Heart left ventricle (tissue), 16 donors: ENCODE measurements around the gene ANKRD24. TPM values are rescaled to one million over a fixed set of nuclear protein-coding genes. Genes with fewer than 3 reads are reported as not detected.
"Not testable (repeated sequence)": the region's sequence is repeated elsewhere in the genome, so short reads cannot be mapped to it uniquely, and the experiment has no call there.

Source experiments
- ATAC-seq, 4 donors: fragments of 200-7000 bp; cut with Tn5 transposase; one replicate each; pipeline ENCODE4 v1.9.1; 2020 to 2022; ENCODE audit warnings: moderate library complexity in 4 of 4, mild to moderate bottlenecking in 3 of 4, moderate number of reproducible peaks in 1 of 4
- DNase-seq, 5 donors: peaks; one replicate each; pipeline ENCODE4 v3.0.0-alpha.2; 2020
- H3K27ac ChIP-seq, 12 donors: fragments of 200-600 bp; sonication (generic) in 4 of 12; one replicate each; pipeline versions ENCODE4 v1.5.0 to v1.8.0; 2016 to 2022; ENCODE audit warnings: mild to moderate bottlenecking in 2 of 12
- H3K27me3 ChIP-seq, 9 donors: fragments of 200-600 bp; sonication (generic) in 2 of 9; one replicate each; pipeline versions ENCODE4 v1.5.1 to v1.8.0; 2016 to 2022; ENCODE audit warnings: mild to moderate bottlenecking in 3 of 9
- H3K36me3 ChIP-seq, 9 donors: fragments of 200-600 bp; sonication (generic) in 2 of 9; one replicate each; pipeline versions ENCODE4 v1.5.0 to v1.8.0; 2018 to 2022; ENCODE audit warnings: mild to moderate bottlenecking in 2 of 9
- H3K4me1 ChIP-seq, 12 donors: fragments of 200-600 bp; sonication (generic) in 4 of 12; one replicate each; pipeline versions ENCODE4 v1.5.0 to v1.8.0; 2016 to 2022; ENCODE audit warnings: mild to moderate bottlenecking in 3 of 12
- H3K4me3 ChIP-seq, 12 donors: fragments of 200-600 bp; sonication (generic) in 4 of 12; one replicate each; pipeline versions ENCODE4 v1.5.0 to v1.8.0; 2017 to 2022; ENCODE audit warnings: mild to moderate bottlenecking in 9 of 12, moderate library complexity in 4 of 12
- H3K9me3 ChIP-seq, 12 donors: fragments of 200-600 bp; sonication (generic) in 4 of 12; one replicate each; pipeline versions ENCODE4 v1.5.0 to v1.8.0; 2016 to 2022; ENCODE audit warnings: mild to moderate bottlenecking in 1 of 12
- POLR2A ChIP-seq, 2 donors: fragments of 450-650 bp; IDR thresholded peaks; one replicate each; pipeline ENCODE4 v1.6.1; 2017; ENCODE audit warnings: antibody characterized with exemption in 2 of 2, mild to moderate bottlenecking in 2 of 2, moderate library complexity in 2 of 2
- WGBS, 4 donors: extraction: QIAGEN DNeasy Blood & Tissue Kit in 2 of 4; methylation state at CpG; one replicate each; pipeline versions ENCODE4 v1.1.5 to v1.1.7; 2013 to 2018; 5-methylcytosine and 5-hydroxymethylcytosine counted together
- intact Hi-C, 10 donors: fragments of 100-400 bp; cut with DNase I; formaldehyde crosslinking; loops; one replicate each; pipeline versions ENCODE4 v1.11.1 to v1.14.2; 2022
- polyA plus RNA-seq, 2 donors: library from polyadenylated mRNA; stranded (reverse); fragments of 200-250 nt; gene quantifications; one replicate each; pipeline ENCODE4 v1.2.3, GENCODE V29; 2013
- total RNA-seq, 9 donors: library from RNA; depleted of rRNA in 2 of 9; stranded (reverse); fragments of >200 nt in 2 of 9; fragmentation: NEBNext Ultra II Directional in 3 of 9; extraction: Animal tissue kit (Norgen Biotek cat#: 25700) in 3 of 9; gene quantifications; one replicate each; pipeline versions ENCODE4 v1.1.0 to v1.2.4, GENCODE V29; 2016 to 2023
- TF ChIP-seq, protein P1 (sequence below), 12 donors: fragments of 200-600 bp; sonication (generic) in 4 of 12; IDR thresholded peaks; one replicate each; pipeline versions ENCODE4 v1.5.0 to v1.8.0; 2018 to 2022; ENCODE audit warnings: antibody characterized with exemption in 12 of 12, mild to moderate bottlenecking in 5 of 12
- donor health status: ischemic (EF 13 %, LVEDD 7.1; RV severe dilation, severe dysfunction).
- donor health status: healthy with polysubstance abuse.
- donor health status: DM: no; HTN: yes; CAD: no.
- donor health status: DM: no; HTN: no; CAD: no.
- donor health status: ischemic (EF 25% LVEDD 6.9; RV normal size, moderate dysfunction).
- donor health status: ischemic (EF 25% LVEDD 5.7; RV mildly dilated, moderate dysfunction).
- donor health status: healthy.
- donor health status: DM: yes; HTN: yes; CAD: no.
- donor health status: ischemic (EF 35%, LVEDD 5.7; RV mildly dilated, moderate dysfunction).
- donor health status: nonischemic (EF 11% LVEDD 7.7; RV severe dilation, severe dysfunction).
- donor health status: DM: yes; HTN: yes; CAD: no.
- donor health status: PGD.
- donor health status: ischemic (EF 29% LVEDD 5.4; RV normal size, mild dysfunction).
- donor health status: nonischemic (EF 23%, LVEDD 6.1; RV moderate dilation, normal function).

The ANKRD24 gene
- total and polyA plus RNA-seq, 11 donors = 0.12 to 1.4 (median 0.38) TPM; not detected in 3

DNA sequence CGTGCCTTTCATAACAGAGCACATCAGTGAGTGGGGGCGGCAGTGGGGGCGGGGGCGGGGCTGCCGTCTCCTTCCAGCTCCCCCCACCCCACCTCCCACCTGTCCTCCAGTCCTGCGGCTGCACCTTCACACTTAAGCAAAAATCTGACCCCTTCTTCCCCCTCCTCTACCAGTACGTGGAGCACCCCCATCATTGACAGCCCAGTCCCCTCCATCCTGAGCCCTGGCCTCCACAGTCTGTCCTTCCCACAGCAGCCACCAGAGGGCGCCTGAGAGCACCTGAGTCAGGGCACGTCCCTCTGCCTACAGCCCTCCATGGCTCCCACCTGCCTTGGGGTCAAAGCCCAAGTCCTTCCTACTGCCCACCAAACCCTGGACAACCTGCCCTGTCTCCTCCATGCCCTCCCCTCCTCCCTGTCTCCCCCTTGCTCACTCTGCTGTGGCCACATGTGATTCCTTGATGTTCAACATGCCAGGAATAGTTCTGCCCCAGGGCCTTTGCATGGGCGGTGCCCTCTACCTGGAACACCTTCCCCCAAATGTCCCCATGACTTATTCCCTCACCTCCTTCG lies 50.9 kb downstream of the ANKRD24 start:
- DNase-seq = peak in 4 of 5 donors; percentile 31 to 76 (median 43)
- peaks cover 0 to 11% (median 0%) of the 10 kb centered on the region in 12 donors for H3K4me1 ChIP-seq
- peak in 2 of 4 donors; percentile 38 to 57 for ATAC-seq
- WGBS, 4 donors = 32 to 45% (median 37%) methylated on average over 11 of the region's 11 CpGs
- no peak overlapping the region for H3K4me3 ChIP-seq
- TF ChIP-seq POLR2A (IDR thresholded peaks at IDR 0.05) = no peak
- TF ChIP-seq, protein P1, sequence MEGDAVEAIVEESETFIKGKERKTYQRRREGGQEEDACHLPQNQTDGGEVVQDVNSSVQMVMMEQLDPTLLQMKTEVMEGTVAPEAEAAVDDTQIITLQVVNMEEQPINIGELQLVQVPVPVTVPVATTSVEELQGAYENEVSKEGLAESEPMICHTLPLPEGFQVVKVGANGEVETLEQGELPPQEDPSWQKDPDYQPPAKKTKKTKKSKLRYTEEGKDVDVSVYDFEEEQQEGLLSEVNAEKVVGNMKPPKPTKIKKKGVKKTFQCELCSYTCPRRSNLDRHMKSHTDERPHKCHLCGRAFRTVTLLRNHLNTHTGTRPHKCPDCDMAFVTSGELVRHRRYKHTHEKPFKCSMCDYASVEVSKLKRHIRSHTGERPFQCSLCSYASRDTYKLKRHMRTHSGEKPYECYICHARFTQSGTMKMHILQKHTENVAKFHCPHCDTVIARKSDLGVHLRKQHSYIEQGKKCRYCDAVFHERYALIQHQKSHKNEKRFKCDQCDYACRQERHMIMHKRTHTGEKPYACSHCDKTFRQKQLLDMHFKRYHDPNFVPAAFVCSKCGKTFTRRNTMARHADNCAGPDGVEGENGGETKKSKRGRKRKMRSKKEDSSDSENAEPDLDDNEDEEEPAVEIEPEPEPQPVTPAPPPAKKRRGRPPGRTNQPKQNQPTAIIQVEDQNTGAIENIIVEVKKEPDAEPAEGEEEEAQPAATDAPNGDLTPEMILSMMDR (IDR thresholded peaks at IDR 0.05) = peak; percentile 21 to 55 (median 39)
- H3K27ac ChIP-seq = no peak overlapping the region
- intact Hi-C loops = no loop called here
- peaks cover 5 to 61% (median 20%) of the 10 kb centered on the region in 9 donors for H3K27me3 ChIP-seq
- H3K36me3 ChIP-seq = no peaks in the 10 kb centered on the region
- H3K9me3 ChIP-seq = no peaks in the 10 kb centered on the region

DNA sequence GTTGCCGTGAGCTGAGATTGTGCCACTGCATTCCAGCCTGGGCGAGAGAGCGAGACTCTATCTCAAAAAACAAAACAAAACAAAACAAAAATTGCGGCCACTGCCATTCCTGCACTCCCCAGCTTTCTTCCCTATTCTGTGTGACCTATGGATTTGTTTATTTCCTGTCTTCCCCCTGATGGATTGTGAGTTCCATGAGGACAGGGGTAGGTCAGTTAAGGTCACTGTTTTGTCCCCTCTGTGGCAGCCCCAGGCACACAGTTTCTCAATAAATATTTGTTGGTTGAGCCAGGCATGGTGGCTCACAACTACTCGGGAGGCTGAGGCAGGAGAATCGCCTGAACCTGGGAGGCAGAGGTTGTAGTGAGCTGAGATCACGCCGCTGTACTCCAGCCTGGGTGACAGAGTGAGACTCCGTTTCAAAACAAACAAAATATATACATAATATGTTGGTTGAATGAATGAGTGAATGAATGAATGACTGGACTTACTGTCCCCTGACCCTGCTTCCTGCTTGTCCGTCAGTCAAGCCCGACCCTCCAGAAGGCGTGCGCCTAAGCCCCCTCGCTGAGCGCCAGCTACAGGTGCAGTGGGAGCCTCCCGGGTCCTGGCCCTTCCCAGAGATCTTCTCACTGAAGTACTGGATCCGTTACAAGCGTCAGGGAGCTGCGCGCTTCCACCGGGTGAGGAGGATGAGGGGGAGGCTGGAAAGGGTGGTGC lies 51.8 kb downstream of the ANKRD24 start:
- intact Hi-C loops = no loop called here
- Histone ChIP-seq H3K4me1 (peaks cover 0 to 4% (median 0%) of the 10 kb centered on the region in 12 donors), H3K27me3 (peaks cover 2 to 52% (median 14%) of the 10 kb centered on the region in 9 donors), H3K4me3 (no peak overlapping the region), H3K27ac (no peak overlapping the region), H3K36me3 (no peaks in the 10 kb centered on the region), H3K9me3 (no peaks in the 10 kb centered on the region)
- no peak for ATAC-seq
- TF ChIP-seq, protein P1 (IDR thresholded peaks at IDR 0.05) = no peak
- TF ChIP-seq POLR2A (IDR thresholded peaks at IDR 0.05) = no peak
- WGBS, 4 donors = 48 to 56% (median 51%) methylated on average over 20 to 21 of the region's 21 CpGs
- no peak for DNase-seq

DNA sequence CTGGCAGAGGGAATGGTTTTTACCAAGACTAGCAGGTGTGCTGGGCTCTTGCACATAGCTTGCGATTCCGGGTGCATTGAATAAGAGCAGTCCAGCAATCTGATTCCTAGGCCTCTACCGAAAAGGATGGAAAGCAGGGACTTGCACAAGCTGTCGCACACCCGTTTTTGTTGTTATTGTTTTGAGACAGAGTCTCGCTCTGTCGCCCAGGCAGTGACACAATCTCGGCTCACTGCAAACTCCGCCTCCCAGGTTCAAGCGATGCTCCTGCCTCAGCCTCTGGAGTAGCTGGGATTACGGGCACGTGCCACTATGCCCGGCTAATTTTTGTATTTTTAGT lies 52.3 kb downstream of the ANKRD24 start:
- no peak overlapping the region for H3K4me3 ChIP-seq
- no peaks in the 10 kb centered on the region for H3K36me3 ChIP-seq
- DNase-seq (no peak), ATAC-seq (no peak)
- no peak for TF ChIP-seq POLR2A (IDR thresholded peaks at IDR 0.05)
- TF ChIP-seq, protein P1 (IDR thresholded peaks at IDR 0.05) = no peak
- intact Hi-C loops = no loop called here
- peaks cover 0 to 47% (median 11%) of the 10 kb centered on the region in 9 donors for H3K27me3 ChIP-seq
- no peak overlapping the region for H3K27ac ChIP-seq
- 55 to 76% (median 65%) methylated on average over 12 to 13 of the region's 13 CpGs for WGBS, 4 donors
- no peaks in the 10 kb centered on the region for H3K9me3 ChIP-seq
- H3K4me1 ChIP-seq = no peaks in the 10 kb centered on the region

DNA sequence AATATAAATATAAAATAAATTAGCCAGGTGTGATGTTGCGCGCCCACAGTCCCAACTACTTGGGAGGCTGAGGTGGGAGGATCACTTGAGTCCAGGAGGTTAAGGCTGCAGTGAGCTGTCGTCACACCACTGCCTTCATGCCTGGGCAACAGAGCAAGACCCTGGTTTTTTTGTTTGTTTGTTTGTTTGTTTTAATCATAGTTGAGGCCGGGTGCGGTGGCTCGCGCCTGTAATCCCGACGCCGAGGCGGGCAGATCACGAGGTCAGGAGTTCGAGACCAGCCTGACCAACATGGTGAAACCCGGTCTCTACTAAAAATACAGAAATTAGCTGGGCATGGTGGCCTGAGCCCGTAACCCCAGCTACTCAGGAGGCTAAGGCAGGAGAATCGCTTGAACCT lies 55.0 kb downstream of the ANKRD24 start:
- 90 to 94% (median 93%) methylated on average over 16 of the region's 16 CpGs for WGBS, 4 donors
- ATAC-seq, intact Hi-C loops, H3K36me3 ChIP-seq, H3K4me3 ChIP-seq, H3K4me1 ChIP-seq, DNase-seq, H3K27ac ChIP-seq: not testable (repeated sequence)
- Histone ChIP-seq H3K27me3 (peaks cover 0 to 22% (median 6%) of the 10 kb centered on the region in 9 donors), H3K9me3 (peaks cover 0 to 16% (median 0%) of the 10 kb centered on the region in 12 donors)
